Stromal cell of bone marrow (primary cell): ENCODE data around the gene TRMT61B.

Source experiments
- DNase-seq: peaks from one replicate; pipeline ENCODE4 v3.0.0-alpha.2; 2012; ENCODE audit warnings: low read depth

The TRMT61B gene

GRCh38 chr2:28855977-28856376, 14.1 kb downstream of the TRMT61B start:
- DNase-seq, result no peak

GRCh38 chr2:28855193-28855592, 14.9 kb downstream of the TRMT61B start:
- DNase-seq, result no peak

GRCh38 chr2:28842042-28842441, 28.1 kb downstream of the TRMT61B start:
- no peak for DNase-seq

GRCh38 chr2:28838971-28839370, 31.1 kb downstream of the TRMT61B start:
- no peak for DNase-seq

- DNase-seq, result no peak
Measured at GRCh38 chr2:28835781-28836180, 34.3 kb downstream of the TRMT61B start.

- no peak for DNase-seq
Measured at GRCh38 chr2:28833740-28834470, 36.2 kb downstream of the TRMT61B start.

GRCh38 chr2:28828382-28828781, 41.7 kb downstream of the TRMT61B start:
- DNase-seq, result no peak

- no peak for DNase-seq
Measured at GRCh38 chr2:28824870-28825269, 45.2 kb downstream of the TRMT61B start.

- DNase-seq, result no peak
Measured at GRCh38 chr2:28824207-28824606, 45.9 kb downstream of the TRMT61B start.

GRCh38 chr2:28822036-28822435, 48.1 kb downstream of the TRMT61B start:
- DNase-seq, result no peak

GRCh38 chr2:28821295-28821958, 48.7 kb downstream of the TRMT61B start:
- DNase-seq, result no peak

GRCh38 chr2:28818053-28818452, 52.1 kb downstream of the TRMT61B start:
- DNase-seq, result no peak

GRCh38 chr2:28810384-28811285, 59.5 kb downstream of the TRMT61B start, which contains the start of gene SPDYA:
SPDYA (plus strand) TSS chr2:28810834; CDS start chr2:28816015, 5,181 bp downstream.
- DNase-seq, result no peak

GRCh38 chr2:28809927-28810326, 60.2 kb downstream of the TRMT61B start:
- no peak for DNase-seq

- DNase-seq, result no peak
Measured at GRCh38 chr2:28802975-28803429, 67.1 kb downstream of the TRMT61B start.

GRCh38 chr2:28801726-28802125, 68.4 kb downstream of the TRMT61B start:
- DNase-seq, result no peak
